Measurements from ENCODE around the gene TOR1AIP1.

The TOR1AIP1 gene

GRCh38 chr1:179925302-179925701 is 43.2 kb downstream of the TOR1AIP1 start:
- TF ChIP-seq RAD21 (IDR thresholded peaks at IDR 0.05; ENCODE audit: low read depth): no peak
- no peak for TF ChIP-seq EGR1 (IDR thresholded peaks at IDR 0.05)
- TF ChIP-seq TAF1 (IDR thresholded peaks at IDR 0.05; ENCODE audit: low read depth): no peak
- TF ChIP-seq EP300 (IDR thresholded peaks at IDR 0.05; ENCODE audit: borderline replicate concordance): no peak
- no peak for TF ChIP-seq CREB1 (IDR thresholded peaks at IDR 0.05; ENCODE audit: low read depth)
- no peak for TF ChIP-seq YY1 (IDR thresholded peaks at IDR 0.05; ENCODE audit: low read depth)
- no peak for TF ChIP-seq MAX (IDR thresholded peaks at IDR 0.05)
- no peak for TF ChIP-seq ZBTB7A (IDR thresholded peaks at IDR 0.05; ENCODE audit: low read depth)
- no peak for TF ChIP-seq CEBPB (IDR thresholded peaks at IDR 0.05)
- TF ChIP-seq FOXM1 (IDR thresholded peaks at IDR 0.05; ENCODE audit: borderline replicate concordance, low read depth): no peak
- TF ChIP-seq USF1 (IDR thresholded peaks at IDR 0.05): no peak
- no peak for TF ChIP-seq NFIC (IDR thresholded peaks at IDR 0.05)
- TF ChIP-seq TEAD4 (IDR thresholded peaks at IDR 0.05): no peak
- TF ChIP-seq REST (IDR thresholded peaks at IDR 0.05; ENCODE audit: low read depth): no peak
- no peak for TF ChIP-seq TCF12 (IDR thresholded peaks at IDR 0.05; ENCODE audit: low read depth)

GRCh38 chr1:179925922-179926849 is 44.1 kb downstream of the TOR1AIP1 start:
- TF ChIP-seq YY1 (IDR thresholded peaks at IDR 0.05; ENCODE audit: low read depth): no peak
- TF ChIP-seq TAF1 (IDR thresholded peaks at IDR 0.05; ENCODE audit: low read depth): no peak
- no peak for TF ChIP-seq NFIC (IDR thresholded peaks at IDR 0.05)
- no peak for TF ChIP-seq USF1 (IDR thresholded peaks at IDR 0.05)
- no peak for TF ChIP-seq FOXM1 (IDR thresholded peaks at IDR 0.05; ENCODE audit: borderline replicate concordance, low read depth)
- TF ChIP-seq TEAD4 (IDR thresholded peaks at IDR 0.05): no peak
- TF ChIP-seq MAX (IDR thresholded peaks at IDR 0.05): no peak
- no peak for TF ChIP-seq RAD21 (IDR thresholded peaks at IDR 0.05; ENCODE audit: low read depth)
- no peak for TF ChIP-seq ZBTB7A (IDR thresholded peaks at IDR 0.05; ENCODE audit: low read depth)
- no peak for TF ChIP-seq REST (IDR thresholded peaks at IDR 0.05; ENCODE audit: low read depth)
- TF ChIP-seq CEBPB (IDR thresholded peaks at IDR 0.05): no peak
- no peak for TF ChIP-seq CREB1 (IDR thresholded peaks at IDR 0.05; ENCODE audit: low read depth)
- TF ChIP-seq EP300 (IDR thresholded peaks at IDR 0.05; ENCODE audit: borderline replicate concordance): no peak

GRCh38 chr1:179926850-179927205 is 44.7 kb downstream of the TOR1AIP1 start:
- TF ChIP-seq EGR1 (IDR thresholded peaks at IDR 0.05) (no peak), RAD21 (IDR thresholded peaks at IDR 0.05; ENCODE audit: low read depth) (no peak), MAX (IDR thresholded peaks at IDR 0.05) (no peak), ZBTB7A (IDR thresholded peaks at IDR 0.05; ENCODE audit: low read depth) (no peak), CREB1 (IDR thresholded peaks at IDR 0.05; ENCODE audit: low read depth) (no peak), TAF1 (IDR thresholded peaks at IDR 0.05; ENCODE audit: low read depth) (no peak), CEBPB (IDR thresholded peaks at IDR 0.05) (no peak), TCF12 (IDR thresholded peaks at IDR 0.05; ENCODE audit: low read depth) (no peak), USF1 (IDR thresholded peaks at IDR 0.05) (no peak), EP300 (IDR thresholded peaks at IDR 0.05; ENCODE audit: borderline replicate concordance) (no peak), NFIC (IDR thresholded peaks at IDR 0.05) (no peak)

GRCh38 chr1:179929955-179930798 is 48.1 kb downstream of the TOR1AIP1 start:
- no peak for TF ChIP-seq EP300 (IDR thresholded peaks at IDR 0.05; ENCODE audit: borderline replicate concordance)
- no peak for TF ChIP-seq CREB1 (IDR thresholded peaks at IDR 0.05; ENCODE audit: low read depth)
- no peak for TF ChIP-seq EGR1 (IDR thresholded peaks at IDR 0.05)
- TF ChIP-seq YY1 (IDR thresholded peaks at IDR 0.05; ENCODE audit: low read depth): no peak
- TF ChIP-seq TCF12 (IDR thresholded peaks at IDR 0.05; ENCODE audit: low read depth): no peak
- no peak for TF ChIP-seq MAX (IDR thresholded peaks at IDR 0.05)
- TF ChIP-seq USF1 (IDR thresholded peaks at IDR 0.05): no peak
- TF ChIP-seq RAD21 (IDR thresholded peaks at IDR 0.05; ENCODE audit: low read depth): no peak
- no peak for TF ChIP-seq NFIC (IDR thresholded peaks at IDR 0.05)
- TF ChIP-seq TAF1 (IDR thresholded peaks at IDR 0.05; ENCODE audit: low read depth): no peak
- TF ChIP-seq CEBPB (IDR thresholded peaks at IDR 0.05): no peak
- TF ChIP-seq REST (IDR thresholded peaks at IDR 0.05; ENCODE audit: low read depth): no peak
- TF ChIP-seq TEAD4 (IDR thresholded peaks at IDR 0.05): no peak
- TF ChIP-seq FOXM1 (IDR thresholded peaks at IDR 0.05; ENCODE audit: borderline replicate concordance, low read depth): no peak
- no peak for TF ChIP-seq ZBTB7A (IDR thresholded peaks at IDR 0.05; ENCODE audit: low read depth)

Data from Ishikawa (cell line).